SK-N-SH (cell line): ENCODE results near the gene AHNAK.

Experiments used
- ELF1 ChIP-seq: IDR thresholded peaks from 2 replicates; pipeline ENCODE4 v1.4.0; 2012
- EP300 ChIP-seq, 2 experiments: IDR thresholded peaks; 2 replicates each; pipeline versions ENCODE4 v1.4.0 to v1.6.1; 2012; ENCODE audit warnings: borderline replicate concordance in 1 of 2, low read depth in 1 of 2, low read length in 1 of 2
- EZH2phosphoT487 ChIP-seq: fragments of 200-600 bp; sonication (generic); IDR thresholded peaks from 2 replicates; pipeline ENCODE4 v1.6.1; 2017; ENCODE audit warnings: low read depth, mixed run types, mild to moderate bottlenecking, antibody characterized with exemption, moderate library complexity, borderline replicate concordance
- GATA2 ChIP-seq: sonication (generic); formaldehyde crosslinking; IDR thresholded peaks from 2 replicates; pipeline ENCODE4 v1.5.0; 2020; ENCODE audit warnings: mild to moderate bottlenecking, missing genetic modification reagents
- MXI1 ChIP-seq: IDR thresholded peaks from 2 replicates; pipeline ENCODE4 v1.6.1; 2012; ENCODE audit warnings: mild to moderate bottlenecking, low read depth, low read length, improper control_type of control experiment
- RAD21 ChIP-seq: IDR thresholded peaks from 2 replicates; pipeline ENCODE4 v1.6.1; 2012; ENCODE audit warnings: mild to moderate bottlenecking, low read length
- SIN3A ChIP-seq: IDR thresholded peaks from 2 replicates; pipeline ENCODE4 v1.6.1; 2012; ENCODE audit warnings: low read depth, mild to moderate bottlenecking, low read length, moderate library complexity, borderline replicate concordance
- TEAD4 ChIP-seq: IDR thresholded peaks from 2 replicates; pipeline ENCODE4 v1.4.0; 2012; ENCODE audit warnings: mild to moderate bottlenecking, borderline replicate concordance; ENCODE audit not compliant: insufficient read depth
- USF2 ChIP-seq: fragments of 150-350 bp; IDR thresholded peaks from 2 replicates; pipeline ENCODE4 v1.6.1; 2017; ENCODE audit warnings: antibody characterized with exemption, low read length, low read depth, borderline replicate concordance
- YY1 ChIP-seq: IDR thresholded peaks from 2 replicates; pipeline ENCODE4 v1.4.0; 2012; ENCODE audit warnings: low read depth, mild to moderate bottlenecking
- ZBTB33 ChIP-seq: IDR thresholded peaks from 2 replicates; pipeline ENCODE4 v1.4.0; 2012; ENCODE audit warnings: low read depth, borderline replicate concordance
- TF ChIP-seq, protein P1 (sequence below): fragments of 200-600 bp; sonication (generic); IDR thresholded peaks from 2 replicates; pipeline ENCODE4 v1.6.1; 2017; ENCODE audit warnings: antibody characterized with exemption, mild to moderate bottlenecking, moderate library complexity

- TF ChIP-seq EP300 (IDR thresholded peaks at IDR 0.05; ENCODE audit: borderline replicate concordance in 1 of 2, low read depth in 1 of 2, low read length in 1 of 2) = no peak
- no peak for TF ChIP-seq USF2
- no peak for TF ChIP-seq MXI1
- no peak for TF ChIP-seq EZH2phosphoT487
- TF ChIP-seq SIN3A = no peak
- TF ChIP-seq RAD21 = no peak
- TF ChIP-seq, protein P1, sequence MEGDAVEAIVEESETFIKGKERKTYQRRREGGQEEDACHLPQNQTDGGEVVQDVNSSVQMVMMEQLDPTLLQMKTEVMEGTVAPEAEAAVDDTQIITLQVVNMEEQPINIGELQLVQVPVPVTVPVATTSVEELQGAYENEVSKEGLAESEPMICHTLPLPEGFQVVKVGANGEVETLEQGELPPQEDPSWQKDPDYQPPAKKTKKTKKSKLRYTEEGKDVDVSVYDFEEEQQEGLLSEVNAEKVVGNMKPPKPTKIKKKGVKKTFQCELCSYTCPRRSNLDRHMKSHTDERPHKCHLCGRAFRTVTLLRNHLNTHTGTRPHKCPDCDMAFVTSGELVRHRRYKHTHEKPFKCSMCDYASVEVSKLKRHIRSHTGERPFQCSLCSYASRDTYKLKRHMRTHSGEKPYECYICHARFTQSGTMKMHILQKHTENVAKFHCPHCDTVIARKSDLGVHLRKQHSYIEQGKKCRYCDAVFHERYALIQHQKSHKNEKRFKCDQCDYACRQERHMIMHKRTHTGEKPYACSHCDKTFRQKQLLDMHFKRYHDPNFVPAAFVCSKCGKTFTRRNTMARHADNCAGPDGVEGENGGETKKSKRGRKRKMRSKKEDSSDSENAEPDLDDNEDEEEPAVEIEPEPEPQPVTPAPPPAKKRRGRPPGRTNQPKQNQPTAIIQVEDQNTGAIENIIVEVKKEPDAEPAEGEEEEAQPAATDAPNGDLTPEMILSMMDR = no peak
- TF ChIP-seq ELF1 = no peak
- no peak for TF ChIP-seq GATA2 (CRISPR knock-in tag)
- TF ChIP-seq TEAD4 = no peak
- TF ChIP-seq YY1 = no peak
- TF ChIP-seq ZBTB33 = no peak
These were observed 1.2 kb upstream of the AHNAK start for GRCh38 chr11:62547691-62548281.
